ENCODE measurements around the gene WTAP.
"Not testable (repeated sequence)": the region's sequence is repeated elsewhere in the genome, so short reads cannot be mapped to it uniquely, and the experiment has no call there.

WTAP gene

DNA sequence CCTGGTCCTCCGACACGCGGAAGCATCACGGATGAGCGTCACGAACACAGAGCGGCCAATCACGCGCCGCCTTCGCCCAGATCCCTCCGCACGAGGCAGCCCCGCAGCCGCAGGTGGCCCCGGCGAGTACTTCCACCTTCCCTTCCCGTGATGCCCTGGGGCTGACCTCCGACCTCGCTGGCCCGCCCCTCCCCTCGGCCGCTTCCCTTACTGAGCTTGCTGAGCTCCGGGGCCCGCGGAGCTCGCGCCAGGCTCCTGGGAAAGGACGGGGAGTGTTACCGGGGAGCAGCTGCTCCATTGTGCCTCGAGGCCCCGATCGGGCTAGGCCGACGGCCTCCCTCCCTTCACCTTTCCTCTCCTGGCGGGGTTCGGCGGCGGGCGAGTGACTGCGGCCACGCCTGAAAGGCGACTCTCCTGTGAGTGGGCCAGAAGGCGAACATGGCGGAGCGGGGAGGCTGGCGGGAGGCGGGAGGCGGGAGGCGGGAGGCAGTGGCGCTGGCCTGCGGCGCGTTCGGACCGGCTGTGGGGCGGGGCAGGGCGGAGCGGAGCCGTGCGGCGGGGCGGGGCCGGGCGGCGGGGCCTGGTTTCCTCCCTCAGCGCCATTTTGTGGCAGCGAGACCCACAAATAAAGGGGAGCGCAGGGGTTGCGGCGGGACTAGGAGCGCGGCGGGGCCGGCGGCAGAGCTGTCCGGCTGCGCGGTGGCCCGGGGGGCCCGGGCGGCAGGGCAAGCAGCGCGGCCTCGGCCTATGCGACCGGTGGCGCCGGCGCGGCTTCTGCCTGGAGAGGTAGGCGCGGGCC is at the start of gene WTAP:
WTAP (plus strand) TSS at position 589 of the 799 bp plus-strand sequence. CDS start 8,760 bp downstream, outside the sequence.
- no peak for FAIRE-seq

- FAIRE-seq = no peak
Measured at GRCh38 chr6:159677506-159678165, 49.7 kb upstream of the WTAP start.

GRCh38 chr6:159678574-159678973 is 48.7 kb upstream of the WTAP start:
- FAIRE-seq = no peak

GRCh38 chr6:159679091-159680077 is 47.9 kb upstream of the WTAP start:
- FAIRE-seq = no peak

GRCh38 chr6:159680104-159680503 is 47.2 kb upstream of the WTAP start:
- no peak for FAIRE-seq

DNA sequence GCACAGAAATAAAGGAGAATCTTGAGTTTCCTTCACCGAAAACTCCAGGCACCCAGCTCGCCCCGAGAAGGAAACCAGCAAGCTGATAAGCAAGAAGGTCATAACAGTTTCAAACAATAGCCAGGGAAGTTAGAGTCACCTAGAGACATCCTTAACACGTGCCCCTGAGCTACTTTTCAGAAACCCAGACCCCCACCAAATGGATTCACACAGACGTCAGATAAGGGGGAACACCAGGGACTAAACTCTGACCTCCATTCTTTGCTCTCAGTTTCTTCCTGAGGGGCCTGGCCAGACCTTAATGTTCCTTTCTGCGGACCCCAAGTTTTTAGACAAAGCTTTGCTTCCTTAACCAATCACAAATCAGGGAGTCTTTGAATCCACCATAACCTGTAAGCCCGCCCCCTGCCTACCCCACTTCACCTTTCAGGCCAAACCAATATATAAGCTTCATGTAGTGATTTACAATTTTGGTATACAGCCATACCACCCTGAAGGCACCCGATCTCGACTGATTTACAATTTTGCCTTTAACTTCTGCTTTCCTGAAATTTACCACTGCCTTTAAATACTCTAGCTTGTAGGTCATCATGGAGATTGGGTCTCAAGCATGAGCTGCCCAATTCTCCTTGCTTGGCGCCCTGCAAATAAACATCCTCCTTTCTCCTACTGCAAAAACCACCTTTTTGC is 46.0 kb upstream of the WTAP start:
- no peak for FAIRE-seq

DNA sequence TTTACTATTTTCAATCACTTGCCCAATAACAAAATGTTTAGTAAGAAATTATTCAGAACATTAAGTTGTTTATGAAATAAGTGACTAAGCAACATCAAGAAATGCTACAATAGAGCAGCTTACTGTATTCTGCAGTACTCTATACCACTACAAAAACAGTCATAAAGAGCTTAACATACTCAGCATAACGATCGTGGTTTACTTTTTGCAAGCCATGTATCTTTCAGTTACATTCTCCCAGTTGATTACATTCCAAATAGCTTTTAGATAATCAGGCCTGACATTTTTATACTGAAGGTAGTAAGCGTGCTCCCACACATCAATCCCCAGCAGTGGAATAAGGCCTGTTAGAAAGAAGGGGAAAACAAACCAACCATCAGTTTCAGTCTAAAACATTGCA is 45.0 kb upstream of the WTAP start:
- no peak for FAIRE-seq

- FAIRE-seq = no peak
Measured at GRCh38 chr6:159682810-159683209, 44.5 kb upstream of the WTAP start.

DNA sequence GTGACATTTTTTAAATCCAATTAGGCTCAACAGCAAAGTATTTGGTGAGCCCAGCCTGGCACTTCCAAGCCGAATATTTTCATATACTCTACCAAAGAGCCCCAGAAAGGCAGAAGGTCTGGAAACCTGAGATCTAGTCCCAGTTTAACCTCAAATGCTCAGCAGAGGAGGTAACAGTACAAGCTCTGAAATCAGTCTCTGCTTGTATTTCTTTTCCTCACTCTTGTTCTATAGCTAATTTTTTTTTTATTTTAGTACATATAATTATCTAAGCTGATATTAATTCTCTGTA is 43.3 kb upstream of the WTAP start:
- no peak for FAIRE-seq

DNA sequence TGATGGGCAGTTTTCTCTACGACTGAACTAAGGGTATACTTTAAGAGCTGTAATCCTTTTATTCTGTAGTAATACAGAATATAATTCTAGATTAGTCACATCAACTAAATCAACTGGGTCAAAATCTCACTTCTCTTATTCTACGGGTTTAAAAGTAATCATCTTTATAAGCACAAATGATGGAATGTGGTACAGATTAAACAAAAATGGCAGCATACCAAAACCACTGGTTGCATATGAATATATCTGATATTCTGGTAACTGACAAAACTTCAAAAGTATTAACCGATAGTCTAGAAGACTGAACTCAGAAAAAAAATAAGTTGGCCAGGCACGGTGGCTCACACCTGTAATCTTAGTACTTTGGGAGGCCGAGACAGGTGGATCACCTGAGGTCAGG is 41.3 kb upstream of the WTAP start:
- no peak for FAIRE-seq

- FAIRE-seq = no peak
Measured at GRCh38 chr6:159686703-159687102, 40.6 kb upstream of the WTAP start.

DNA sequence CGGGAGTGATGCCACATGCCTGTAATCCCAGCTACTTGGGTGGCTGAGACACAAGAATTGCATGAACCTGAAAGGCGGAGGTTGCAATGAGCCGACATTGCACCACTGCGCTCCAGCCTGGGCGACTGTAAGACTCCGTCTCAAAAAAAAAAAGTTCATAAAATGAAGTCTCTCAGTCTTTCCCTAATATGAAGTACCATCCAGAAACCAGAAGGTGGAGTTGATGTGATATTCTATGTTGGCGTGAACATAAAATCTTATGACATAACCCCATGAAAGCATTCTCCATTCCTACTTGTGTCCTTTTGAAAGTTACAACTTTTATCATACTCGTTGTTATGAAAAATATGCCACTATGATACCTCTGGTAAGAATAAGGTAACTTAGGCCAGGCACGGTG is 40.0 kb upstream of the WTAP start:
- FAIRE-seq = no peak

GRCh38 chr6:159688266-159688905 is 38.9 kb upstream of the WTAP start:
- no peak for FAIRE-seq

- no peak for FAIRE-seq
Measured at GRCh38 chr6:159689001-159689400, 38.3 kb upstream of the WTAP start.

- FAIRE-seq = not testable (repeated sequence)
Measured at GRCh38 chr6:159690135-159690534, 37.2 kb upstream of the WTAP start.

- peak; percentile 81 for FAIRE-seq
Measured at GRCh38 chr6:159691133-159691962, 36.0 kb upstream of the WTAP start.

- no peak for FAIRE-seq
Measured at GRCh38 chr6:159691963-159692287, 35.4 kb upstream of the WTAP start.

DNA sequence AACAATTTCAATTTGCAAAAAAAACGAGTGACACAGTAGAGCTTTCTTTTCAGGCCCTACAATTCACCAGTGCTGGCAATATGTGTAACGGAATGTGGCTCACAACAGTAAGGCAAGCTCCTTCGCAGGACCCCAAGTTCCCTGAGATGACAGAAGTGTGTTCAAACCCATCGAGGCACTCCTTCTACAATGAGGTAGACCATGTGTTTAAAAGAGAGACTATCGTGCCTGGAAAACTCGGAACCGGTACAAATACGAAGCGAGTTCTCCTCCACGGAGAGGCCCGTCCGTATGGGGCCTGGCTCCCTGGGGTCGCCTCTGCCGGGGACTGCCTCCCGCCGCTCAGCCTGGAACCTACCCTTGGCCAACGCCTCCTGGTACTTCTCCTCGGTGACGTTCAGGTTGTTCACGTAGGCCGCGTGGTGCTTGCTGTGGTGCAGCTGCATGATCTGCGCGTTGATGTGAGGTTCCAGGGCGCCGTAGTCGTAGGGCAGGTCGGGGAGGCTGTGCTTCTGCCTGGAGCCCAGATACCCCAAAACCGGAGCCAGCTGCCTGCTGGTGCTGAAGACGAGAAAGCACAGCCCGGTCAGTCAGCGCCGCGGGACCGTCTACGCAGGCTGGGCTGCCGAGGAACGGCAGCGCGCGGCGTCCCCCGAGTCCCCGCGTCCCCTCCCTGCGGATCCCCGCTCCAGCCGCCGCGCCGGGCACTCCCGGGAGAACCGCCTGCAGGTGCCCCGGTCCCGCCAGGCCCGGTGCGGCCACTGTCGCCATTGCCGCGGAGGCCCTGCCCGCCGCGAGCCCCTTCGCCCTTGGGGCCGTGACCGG is 34.8 kb upstream of the WTAP start:
- no peak for FAIRE-seq

GRCh38 chr6:159693128-159693893 is 34.0 kb upstream of the WTAP start, which contains the start of gene SOD2:
Gene SOD2, minus strand, starts transcription at chr6:159693241. Its CDS starts 74 bp downstream, at chr6:159693167.
- FAIRE-seq = no peak

Data from TTC549 (cell line).